CD14-positive monocyte (primary cell): ENCODE measurements around the gene HRH2. TPM values are rescaled to one million over a fixed set of nuclear protein-coding genes. Genes with fewer than 3 reads are reported as not detected.
A peak's percentile ranks its signal among the peaks of the same experiment; 100 is the strongest.

ENCODE experiments used
- DNase-seq, 3 donors: peaks; one replicate each; pipeline ENCODE4 v3.0.0-alpha.2; 2011 to 2022
- H2AFZ ChIP-seq: 2 replicates; pipeline ENCODE4 v1.6.0; 2012; ENCODE audit warnings: mild to moderate bottlenecking, low read depth, low read length, inconsistent platforms; ENCODE audit not compliant: insufficient read depth, poor library complexity, severe bottlenecking
- H3K27ac ChIP-seq, 2 donors: 1 replicate in 1 of 2; 2 replicates in 1 of 2; pipeline ENCODE4 v1.5.1; 2012 to 2013; ENCODE audit warnings: low read length in 2 of 2, control low read depth in 1 of 2, inconsistent platforms in 1 of 2, low read depth in 1 of 2, mild to moderate bottlenecking in 1 of 2
- H3K27me3 ChIP-seq, 2 donors: one replicate each; pipeline versions ENCODE4 v1.6.0 to v1.6.1; 2011 to 2013; ENCODE audit warnings: low read length in 2 of 2; ENCODE audit not compliant: control insufficient read depth in 2 of 2, insufficient read depth in 2 of 2
- H3K36me3 ChIP-seq, 2 donors: replicated peaks in 1 of 2; 1 replicate in 1 of 2; 2 replicates in 1 of 2; pipeline versions ENCODE4 v1.5.1 to v1.6.1; 2012 to 2013; ENCODE audit warnings: low read length in 2 of 2, control low read depth in 1 of 2, inconsistent platforms in 1 of 2, mild to moderate bottlenecking in 1 of 2; ENCODE audit not compliant: insufficient read depth in 2 of 2, control insufficient read depth in 1 of 2
- H3K4me1 ChIP-seq, 2 donors: 1 replicate in 1 of 2; 2 replicates in 1 of 2; pipeline versions ENCODE4 v1.5.1 to v1.6.1; 2012 to 2013; ENCODE audit warnings: low read length in 2 of 2, control low read depth in 1 of 2, inconsistent platforms in 1 of 2, mild to moderate bottlenecking in 1 of 2, moderate library complexity in 1 of 2; ENCODE audit not compliant: insufficient read depth in 2 of 2, control insufficient read depth in 1 of 2
- H3K4me2 ChIP-seq: replicated peaks from 2 replicates; pipeline ENCODE3; 2012; ENCODE audit warnings: low read length, moderate library complexity, mild to moderate bottlenecking; ENCODE audit not compliant: poor library complexity, severe bottlenecking; ENCODE audit errors: extremely low read depth
- H3K4me3 ChIP-seq, 3 experiments: fragments of 200-600 bp in 1 of 3; sonication (generic) in 1 of 3; replicated peaks in 1 of 3; 1 replicate in 2 of 3; 2 replicates in 1 of 3; pipeline ENCODE4 v1.5.1; 2011 to 2013; ENCODE audit warnings: low read length in 3 of 3, mild to moderate bottlenecking in 3 of 3, control low read depth in 2 of 3, low read depth in 2 of 3, inconsistent platforms in 1 of 3, moderate library complexity in 1 of 3
- H3K79me2 ChIP-seq: 2 replicates; pipeline ENCODE4 v1.6.0; 2012; ENCODE audit warnings: mild to moderate bottlenecking, control low read depth, inconsistent platforms, low read length, moderate library complexity; ENCODE audit not compliant: insufficient read depth
- H3K9ac ChIP-seq: 2 replicates; pipeline ENCODE4 v1.6.0; 2017; ENCODE audit warnings: low read length, mild to moderate bottlenecking; ENCODE audit not compliant: insufficient read depth, poor library complexity, severe bottlenecking
- H3K9me3 ChIP-seq, 2 donors: replicated peaks in 1 of 2; 1 replicate in 1 of 2; 2 replicates in 1 of 2; pipeline versions ENCODE4 v1.5.1 to v1.6.1; 2012 to 2013; ENCODE audit warnings: low read length in 2 of 2, control low read depth in 1 of 2; ENCODE audit not compliant: control insufficient read depth in 1 of 2, insufficient read depth in 1 of 2
- H4K20me1 ChIP-seq: 2 replicates; pipeline ENCODE4 v1.6.0; 2012; ENCODE audit warnings: mild to moderate bottlenecking, low read length, control low read depth, moderate library complexity; ENCODE audit not compliant: insufficient read depth
- H3K27ac Mint-ChIP-seq, 7 donors: one replicate each; pipeline ENCODE4 v1.8.0; 2020; ENCODE audit warnings: mild to moderate bottlenecking in 7 of 7, mixed read lengths in 7 of 7, moderate library complexity in 6 of 7, inconsistent platforms in 2 of 7
- H3K27me3 Mint-ChIP-seq, 3 donors: one replicate each; pipeline ENCODE4 v1.8.0; 2021 to 2022; ENCODE audit warnings: low read depth in 3 of 3, mild to moderate bottlenecking in 3 of 3, mixed read lengths in 3 of 3, moderate library complexity in 3 of 3, inconsistent platforms in 1 of 3
- H3K36me3 Mint-ChIP-seq, 2 donors: one replicate each; pipeline ENCODE4 v1.8.0; 2020; ENCODE audit warnings: mixed read lengths in 2 of 2, inconsistent platforms in 1 of 2, mild to moderate bottlenecking in 1 of 2
- H3K4me1 Mint-ChIP-seq: one replicate; pipeline ENCODE4 v1.8.0; 2020; ENCODE audit warnings: mild to moderate bottlenecking, mixed read lengths
- H3K4me3 Mint-ChIP-seq, 2 donors: one replicate each; pipeline ENCODE4 v1.8.0; 2020; ENCODE audit warnings: mild to moderate bottlenecking in 2 of 2, mixed read lengths in 2 of 2, moderate library complexity in 1 of 2
- H3K9me3 Mint-ChIP-seq, 7 donors: one replicate each; pipeline ENCODE4 v1.8.0; 2020 to 2022; ENCODE audit warnings: mixed read lengths in 7 of 7, mild to moderate bottlenecking in 6 of 7, moderate library complexity in 6 of 7, inconsistent platforms in 2 of 7
- WGBS: methylation state at CpG from one replicate; pipeline ENCODE4 v1.1.5; 2013; ENCODE audit warnings: missing lambda C conversion rate; ENCODE audit not compliant: insufficient coverage; 5-methylcytosine and 5-hydroxymethylcytosine counted together
- intact Hi-C, 2 donors: fragments of 100-400 bp; cut with micrococcal nuclease; formaldehyde crosslinking; loops; one replicate each; pipeline versions ENCODE4 v1.15.0 to v1.15.1; 2023
- polyA plus RNA-seq, 3 donors: library from polyadenylated mRNA; depleted of rRNA in 1 of 3; unstranded in 2 of 3; stranded (reverse) in 1 of 3; fragments of 300-500 nt in 2 of 3; fragments of >200 nt in 1 of 3; fragmentation: Illumina TruSeq in 2 of 3; gene quantifications; 1 replicate in 2 of 3; 2 replicates in 1 of 3; pipeline ENCODE4 v1.2.3, GENCODE V29; 2012 to 2021
- TF ChIP-seq, protein P1 (sequence below): fragments of 200-600 bp; IDR thresholded peaks from one replicate; pipeline ENCODE4 v1.8.0; 2022; ENCODE audit warnings: antibody characterized with exemption, mild to moderate bottlenecking

The HRH2 gene
- polyA plus RNA-seq, 3 donors: 10.6 to 71.7 (median 25.5) TPM

DNA sequence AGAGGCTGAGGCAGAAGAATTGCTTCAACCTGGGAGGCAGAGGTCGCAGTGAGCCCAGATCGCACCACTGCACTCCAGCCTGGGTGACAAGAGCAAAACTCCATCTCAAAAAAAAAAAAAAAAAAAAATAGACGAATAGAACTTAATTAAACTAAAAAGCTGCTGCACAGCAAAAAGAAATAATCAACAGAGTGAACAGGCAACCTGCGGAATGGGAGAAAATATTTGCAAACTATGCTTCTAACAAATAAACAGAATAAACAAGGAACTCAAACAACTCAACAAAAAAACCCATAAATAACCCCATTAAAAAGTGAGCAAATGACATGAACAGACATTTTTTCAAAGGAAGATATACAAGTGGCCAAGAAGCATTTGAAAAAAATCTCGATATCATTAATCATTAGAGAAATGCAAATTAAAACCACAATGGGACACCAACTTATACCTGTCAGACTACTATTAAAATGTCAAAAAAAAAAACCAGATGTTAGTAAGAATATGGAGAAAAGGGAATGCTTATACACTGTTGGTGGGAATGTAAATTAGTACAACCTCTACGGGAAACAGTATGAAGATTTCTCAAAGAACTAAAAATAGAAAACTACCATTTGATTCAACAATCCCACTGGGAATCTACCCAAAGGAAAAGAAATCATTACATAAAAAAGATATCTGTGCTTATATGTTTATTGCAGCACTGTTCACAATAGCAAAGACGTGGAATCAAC is 21.9 kb upstream of the HRH2 start:
- Mint-ChIP-seq H3K36me3 (no peaks in the 10 kb centered on the region), H3K4me1 (peaks cover 59% of the 10 kb centered on the region), H3K4me3 (no peak overlapping the region), H3K9me3 (no peaks in the 10 kb centered on the region), H3K27ac (no peak overlapping the region), H3K27me3 (peaks cover 0 to 1% (median 0%) of the 10 kb centered on the region in 3 donors)
- no peak overlapping the region for H2AFZ ChIP-seq
- 100% methylated on average over 1 of the region's 7 CpGs for WGBS
- no peaks in the 10 kb centered on the region for H3K9me3 ChIP-seq
- H3K27me3 ChIP-seq: no peaks in the 10 kb centered on the region
- H3K9ac ChIP-seq: no peak overlapping the region
- H3K79me2 ChIP-seq: no peaks in the 10 kb centered on the region
- TF ChIP-seq, protein P1, sequence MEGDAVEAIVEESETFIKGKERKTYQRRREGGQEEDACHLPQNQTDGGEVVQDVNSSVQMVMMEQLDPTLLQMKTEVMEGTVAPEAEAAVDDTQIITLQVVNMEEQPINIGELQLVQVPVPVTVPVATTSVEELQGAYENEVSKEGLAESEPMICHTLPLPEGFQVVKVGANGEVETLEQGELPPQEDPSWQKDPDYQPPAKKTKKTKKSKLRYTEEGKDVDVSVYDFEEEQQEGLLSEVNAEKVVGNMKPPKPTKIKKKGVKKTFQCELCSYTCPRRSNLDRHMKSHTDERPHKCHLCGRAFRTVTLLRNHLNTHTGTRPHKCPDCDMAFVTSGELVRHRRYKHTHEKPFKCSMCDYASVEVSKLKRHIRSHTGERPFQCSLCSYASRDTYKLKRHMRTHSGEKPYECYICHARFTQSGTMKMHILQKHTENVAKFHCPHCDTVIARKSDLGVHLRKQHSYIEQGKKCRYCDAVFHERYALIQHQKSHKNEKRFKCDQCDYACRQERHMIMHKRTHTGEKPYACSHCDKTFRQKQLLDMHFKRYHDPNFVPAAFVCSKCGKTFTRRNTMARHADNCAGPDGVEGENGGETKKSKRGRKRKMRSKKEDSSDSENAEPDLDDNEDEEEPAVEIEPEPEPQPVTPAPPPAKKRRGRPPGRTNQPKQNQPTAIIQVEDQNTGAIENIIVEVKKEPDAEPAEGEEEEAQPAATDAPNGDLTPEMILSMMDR: no peak
- H3K27ac ChIP-seq: no peak overlapping the region
- no peaks in the 10 kb centered on the region for H3K36me3 ChIP-seq
- DNase-seq: no peak
- H3K4me3 ChIP-seq: no peak overlapping the region
- no peak overlapping the region for H3K4me2 ChIP-seq
- intact Hi-C loops: no loop called here
- H3K4me1 ChIP-seq: peaks cover 47 to 49% of the 10 kb centered on the region in 2 donors
- H4K20me1 ChIP-seq: no peaks in the 10 kb centered on the region

DNA sequence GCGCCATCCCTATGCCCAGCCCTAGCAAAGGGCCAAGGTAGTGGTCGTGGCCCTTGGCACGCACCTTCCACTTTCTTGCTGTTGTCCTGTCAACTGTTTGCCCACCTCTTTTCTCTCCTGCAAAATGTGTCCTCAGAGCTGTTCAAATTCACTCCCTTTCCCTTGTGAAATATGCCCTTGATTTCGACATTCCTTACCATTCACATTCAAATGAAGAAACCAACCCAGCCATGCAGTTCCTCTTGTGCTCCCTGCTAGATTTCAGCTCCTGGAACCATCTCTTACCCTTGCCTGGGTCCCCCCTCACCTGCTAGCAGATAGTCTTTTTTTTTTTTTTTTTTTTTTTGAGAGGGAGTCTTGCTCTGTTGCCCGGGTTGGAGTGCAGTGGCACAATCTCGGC is 19.6 kb upstream of the HRH2 start:
- peak overlapping the region; percentile 15 to 95 (median 89) for H3K27ac Mint-ChIP-seq
- H3K9me3 Mint-ChIP-seq: no peaks in the 10 kb centered on the region

More for the DNA sequence above, 19.6 kb upstream of the HRH2 start:
- Histone ChIP-seq H3K27me3 (no peaks in the 10 kb centered on the region), H3K4me2 (peak overlapping the region; percentile 62), H3K9me3 (no peaks in the 10 kb centered on the region), H2AFZ (no peak overlapping the region), H4K20me1 (no peaks in the 10 kb centered on the region), H3K9ac (no peak overlapping the region), H3K36me3 (no peaks in the 10 kb centered on the region), H3K27ac (peak overlapping the region; percentile 43 to 80), H3K4me1 (peaks cover 46 to 47% of the 10 kb centered on the region in 2 donors), H3K4me3 (peak overlapping the region in 1 of 3 experiments; percentile 58), H3K79me2 (no peaks in the 10 kb centered on the region)
- TF ChIP-seq, protein P1: no peak
- peaks cover 51% of the 10 kb centered on the region for H3K4me1 Mint-ChIP-seq
- H3K4me3 Mint-ChIP-seq: peak overlapping the region in 1 of 2 donors; percentile 82
- no peaks in the 10 kb centered on the region for H3K36me3 Mint-ChIP-seq
- 10% methylated on average over 3 of the region's 6 CpGs for WGBS
- intact Hi-C loops: no loop called here
- H3K27me3 Mint-ChIP-seq: peaks cover 0 to 2% (median 1%) of the 10 kb centered on the region in 3 donors
- DNase-seq: peak; percentile 68 to 82 (median 75)
